Ishikawa (cell line): ENCODE results near the gene HRAS.

Experiments
- CEBPB ChIP-seq: IDR thresholded peaks from 2 replicates; pipeline ENCODE4 v1.6.1; 2012
- EGR1 ChIP-seq: IDR thresholded peaks from 2 replicates; pipeline ENCODE4 v1.6.1; 2012
- RAD21 ChIP-seq: IDR thresholded peaks from 2 replicates; pipeline ENCODE4 v1.6.1; 2012; ENCODE audit warnings: low read depth
- REST ChIP-seq: IDR thresholded peaks from 2 replicates; pipeline ENCODE4 v1.6.1; 2012; ENCODE audit warnings: low read depth, mild to moderate bottlenecking
- TAF1 ChIP-seq: IDR thresholded peaks from 2 replicates; pipeline ENCODE4 v1.6.1; 2012; ENCODE audit warnings: low read depth, mild to moderate bottlenecking
- YY1 ChIP-seq: IDR thresholded peaks from 2 replicates; pipeline ENCODE4 v1.6.1; 2012; ENCODE audit warnings: low read depth

DNA sequence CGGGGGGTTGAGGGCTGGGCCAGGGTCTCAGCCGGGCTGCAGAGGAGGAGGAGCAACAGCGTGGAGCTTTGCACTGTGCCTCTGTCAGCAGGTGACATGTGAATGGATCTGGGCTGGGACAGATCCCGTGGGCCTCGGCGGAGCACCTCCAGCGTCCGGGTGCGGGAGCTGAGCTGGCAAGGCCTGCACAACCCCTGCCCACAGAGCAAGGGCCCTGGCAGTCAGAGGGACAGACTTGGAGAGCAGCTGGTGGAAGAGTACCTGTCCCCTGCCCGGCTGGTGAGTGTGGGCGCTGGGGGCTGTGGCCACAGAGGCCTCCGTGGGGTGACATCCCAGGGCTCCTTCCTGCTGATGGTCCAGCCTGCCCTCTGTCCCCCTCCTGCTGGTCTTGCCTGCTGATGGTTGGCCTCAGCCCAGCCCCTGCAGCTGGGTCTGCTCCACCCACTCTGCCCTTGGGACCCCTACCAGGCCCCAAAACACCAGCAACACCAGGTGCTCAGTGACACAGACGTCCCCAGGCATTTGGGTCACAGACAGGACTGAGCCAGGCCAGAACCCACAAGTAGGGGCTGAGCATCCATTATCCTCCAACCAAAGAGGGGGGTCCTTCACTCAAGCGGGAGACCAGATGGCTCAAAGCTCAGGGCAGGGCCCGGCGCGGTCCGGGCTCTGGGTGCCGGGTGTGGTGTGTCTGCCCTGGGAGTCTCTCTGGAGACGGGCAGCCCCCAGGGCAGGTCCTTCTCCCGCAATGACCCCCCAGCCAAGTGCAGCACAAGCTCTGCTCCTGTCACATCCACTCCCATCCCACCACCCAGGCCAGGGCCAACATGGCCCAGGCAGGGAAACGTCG lies 5.4 kb upstream of the HRAS start:
- no peak for TF ChIP-seq EGR1
- no peak for TF ChIP-seq YY1
- no peak for TF ChIP-seq RAD21
- TF ChIP-seq CEBPB: no peak
- TF ChIP-seq TAF1: no peak
- no peak for TF ChIP-seq REST
